HepG2 (cell line): ENCODE data around the gene TMEM250. TPM values are rescaled to one million over a fixed set of nuclear protein-coding genes. Genes with fewer than 3 reads are reported as not detected.

Experiments
- ADNP ChIP-seq: sonication (generic); formaldehyde crosslinking; IDR thresholded peaks from 2 replicates; pipeline ENCODE4 v1.4.0; 2020; ENCODE audit warnings: missing genetic modification reagents
- ARNT2 ChIP-seq: sonication (generic); formaldehyde crosslinking; IDR thresholded peaks from 2 replicates; pipeline ENCODE4 v1.8.0; 2022; ENCODE audit warnings: mild to moderate bottlenecking, low read depth, missing genetic modification reagents, moderate library complexity
- NCOA5 ChIP-seq: sonication (generic); formaldehyde crosslinking; IDR thresholded peaks from 2 replicates; pipeline ENCODE4 v1.4.0; 2020; ENCODE audit warnings: missing genetic modification reagents
- PTBP1 ChIP-seq: fragments of 200-400 bp; formaldehyde crosslinking; IDR thresholded peaks from 2 replicates; pipeline ENCODE4 v1.6.1; 2018; ENCODE audit warnings: low read length, low read depth; ENCODE audit not compliant: poor library complexity, severe bottlenecking
- SKIL ChIP-seq: sonication (generic); formaldehyde crosslinking; IDR thresholded peaks from 2 replicates; pipeline ENCODE4 v1.8.0; 2022; ENCODE audit warnings: missing genetic modification reagents, mild to moderate bottlenecking, moderate library complexity, borderline replicate concordance
- SOX13 ChIP-seq, 3 experiments: fragments of 450-650 bp in 1 of 3; sonication (generic) in 1 of 3; formaldehyde crosslinking in 1 of 3; IDR thresholded peaks in 2 of 3; conservative IDR thresholded peaks in 1 of 3; 2 replicates each; pipeline versions ENCODE4 v1.5.0 to v1.6.1; 2016 to 2020; ENCODE audit warnings: antibody characterized with exemption in 1 of 3, mild to moderate bottlenecking in 1 of 3, missing compliant biosample characterization in 1 of 3, missing genetic modification reagents in 1 of 3, moderate library complexity in 1 of 3
- UBTF ChIP-seq: sonication (generic); formaldehyde crosslinking; IDR thresholded peaks from 2 replicates; pipeline ENCODE4 v1.4.0; 2020; ENCODE audit warnings: mild to moderate bottlenecking, missing genetic modification reagents
- ZMYM3 ChIP-seq: sonication (generic); formaldehyde crosslinking; IDR thresholded peaks from 2 replicates; pipeline ENCODE4 v1.5.1; 2020; ENCODE audit warnings: mild to moderate bottlenecking, missing genetic modification reagents
- ZNF12 ChIP-seq: sonication (generic); formaldehyde crosslinking; IDR thresholded peaks from 2 replicates; pipeline ENCODE4 v1.5.0; 2020; ENCODE audit warnings: missing genetic modification reagents
- ZNF17 ChIP-seq: sonication (generic); formaldehyde crosslinking; IDR thresholded peaks from 2 replicates; pipeline ENCODE4 v1.5.0; 2020; ENCODE audit warnings: mild to moderate bottlenecking, missing genetic modification reagents
- ZNF616 ChIP-seq: sonication (generic); formaldehyde crosslinking; IDR thresholded peaks from 2 replicates; pipeline ENCODE4 v1.5.0; 2020; ENCODE audit warnings: low read depth, mild to moderate bottlenecking, missing genetic modification reagents
- ZNF687 ChIP-seq: sonication (generic); formaldehyde crosslinking; IDR thresholded peaks from 2 replicates; pipeline ENCODE4 v1.5.1; 2020; ENCODE audit warnings: mild to moderate bottlenecking, missing genetic modification reagents, moderate library complexity
- polyA plus RNA-seq, 8 experiments: library from polyadenylated mRNA; depleted of rRNA in 3 of 8; stranded (reverse) in 7 of 8; unstranded in 1 of 8; fragments of >200 nt; fragmentation: Illumina TruSeq in 4 of 8; extraction: Trizol in 4 of 8; gene quantifications; 2 replicates each; pipeline versions ENCODE4 v1.2.1 to v1.2.3, GENCODE V29; 2011 to 2016; ENCODE audit warnings: low read depth in 4 of 8, missing spikeins in 1 of 8, mixed read lengths in 1 of 8; ENCODE audit not compliant: insufficient read depth in 1 of 8
- total RNA-seq, 5 experiments: library from RNA; depleted of rRNA; stranded (reverse); fragments of >200 nt; fragmentation: Illumina TruSeq; extraction: Trizol; gene quantifications; 2 replicates each; pipeline ENCODE4 v1.2.3, GENCODE V29; 2016; ENCODE audit warnings: low read depth in 1 of 5
- TF ChIP-seq, protein P1 (sequence below): sonication (generic); formaldehyde crosslinking; IDR thresholded peaks from 2 replicates; pipeline ENCODE4 v1.4.0; 2020; ENCODE audit warnings: missing genetic modification reagents
- TF ChIP-seq, protein P2 (sequence below): IDR thresholded peaks from 2 replicates; pipeline ENCODE4 v1.6.1; 2012; ENCODE audit warnings: low read length, improper control_type of control experiment

Gene TMEM250
- total and polyA plus RNA-seq, 2 of the 13 experiments (the other 11 are each of a cell fraction or from before 2014, with no cell fraction given) = 5.5 to 13.9 TPM

DNA sequence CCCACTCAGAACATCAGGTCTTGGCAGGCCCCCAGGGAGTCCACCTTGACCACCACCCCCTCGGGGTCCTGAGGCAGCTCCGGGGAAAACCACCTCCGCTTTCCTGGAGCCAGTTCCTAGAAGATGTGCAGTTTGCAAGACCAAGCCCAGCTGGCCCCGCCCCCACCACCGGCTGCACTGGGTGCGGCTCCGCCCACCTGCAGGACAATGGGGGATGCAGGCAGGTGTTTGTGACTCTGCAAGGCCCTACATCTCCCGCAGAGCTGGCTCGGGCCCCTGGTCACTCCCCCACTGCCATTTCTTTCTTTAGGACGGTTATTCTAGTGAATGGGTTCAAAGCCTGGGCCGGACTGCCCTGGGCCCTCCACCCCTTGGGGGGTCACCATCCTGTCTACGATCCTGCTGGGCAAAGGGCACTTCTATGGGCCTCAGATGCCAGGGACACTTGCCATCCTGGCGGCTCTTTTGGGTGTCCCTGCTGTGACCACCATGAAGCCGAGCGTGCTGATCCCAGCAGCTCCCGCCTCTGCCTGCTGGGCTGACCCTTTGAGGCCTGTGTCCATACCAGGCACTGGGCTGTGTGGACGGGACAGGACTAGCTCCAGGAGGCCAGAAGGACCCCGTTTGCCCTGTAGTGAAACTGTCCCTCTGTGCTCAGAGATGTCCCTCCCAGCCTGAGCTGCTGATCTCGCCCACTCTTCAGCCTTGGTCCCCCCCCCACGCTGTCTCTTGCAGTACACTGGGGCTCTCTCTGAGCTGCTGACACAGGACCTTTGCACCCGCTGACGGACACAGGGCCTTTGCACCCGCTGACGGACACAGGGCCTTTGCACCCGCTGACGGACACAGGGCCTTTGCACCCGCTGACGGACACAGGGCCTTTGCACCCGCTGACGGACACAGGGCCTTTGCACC is 17.7 kb downstream of the TMEM250 start (continued):
- TF ChIP-seq, protein P1, sequence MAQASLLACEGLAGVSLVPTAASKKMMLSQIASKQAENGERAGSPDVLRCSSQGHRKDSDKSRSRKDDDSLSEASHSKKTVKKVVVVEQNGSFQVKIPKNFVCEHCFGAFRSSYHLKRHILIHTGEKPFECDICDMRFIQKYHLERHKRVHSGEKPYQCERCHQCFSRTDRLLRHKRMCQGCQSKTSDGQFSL (CRISPR knock-in tag) = peak; percentile 60; the same call in 1 of the 2 replicates
- TF ChIP-seq SKIL (CRISPR knock-in tag) = no peak
- TF ChIP-seq NCOA5 (CRISPR knock-in tag) = no peak
- peak; percentile 36; the same call in 1 of the 2 replicates for TF ChIP-seq UBTF (CRISPR knock-in tag)
- TF ChIP-seq, protein P2, sequence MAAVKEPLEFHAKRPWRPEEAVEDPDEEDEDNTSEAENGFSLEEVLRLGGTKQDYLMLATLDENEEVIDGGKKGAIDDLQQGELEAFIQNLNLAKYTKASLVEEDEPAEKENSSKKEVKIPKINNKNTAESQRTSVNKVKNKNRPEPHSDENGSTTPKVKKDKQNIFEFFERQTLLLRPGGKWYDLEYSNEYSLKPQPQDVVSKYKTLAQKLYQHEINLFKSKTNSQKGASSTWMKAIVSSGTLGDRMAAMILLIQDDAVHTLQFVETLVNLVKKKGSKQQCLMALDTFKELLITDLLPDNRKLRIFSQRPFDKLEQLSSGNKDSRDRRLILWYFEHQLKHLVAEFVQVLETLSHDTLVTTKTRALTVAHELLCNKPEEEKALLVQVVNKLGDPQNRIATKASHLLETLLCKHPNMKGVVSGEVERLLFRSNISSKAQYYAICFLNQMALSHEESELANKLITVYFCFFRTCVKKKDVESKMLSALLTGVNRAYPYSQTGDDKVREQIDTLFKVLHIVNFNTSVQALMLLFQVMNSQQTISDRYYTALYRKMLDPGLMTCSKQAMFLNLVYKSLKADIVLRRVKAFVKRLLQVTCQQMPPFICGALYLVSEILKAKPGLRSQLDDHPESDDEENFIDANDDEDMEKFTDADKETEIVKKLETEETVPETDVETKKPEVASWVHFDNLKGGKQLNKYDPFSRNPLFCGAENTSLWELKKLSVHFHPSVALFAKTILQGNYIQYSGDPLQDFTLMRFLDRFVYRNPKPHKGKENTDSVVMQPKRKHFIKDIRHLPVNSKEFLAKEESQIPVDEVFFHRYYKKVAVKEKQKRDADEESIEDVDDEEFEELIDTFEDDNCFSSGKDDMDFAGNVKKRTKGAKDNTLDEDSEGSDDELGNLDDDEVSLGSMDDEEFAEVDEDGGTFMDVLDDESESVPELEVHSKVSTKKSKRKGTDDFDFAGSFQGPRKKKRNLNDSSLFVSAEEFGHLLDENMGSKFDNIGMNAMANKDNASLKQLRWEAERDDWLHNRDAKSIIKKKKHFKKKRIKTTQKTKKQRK = no peak
- no peak for TF ChIP-seq ZNF17 (CRISPR knock-in tag)
- TF ChIP-seq ZNF687 (CRISPR knock-in tag) = peak; percentile 51; the same call in 1 of the 2 replicates
- no peak for TF ChIP-seq ARNT2 (CRISPR knock-in tag)
- TF ChIP-seq ZMYM3 (CRISPR knock-in tag) = peak; percentile 100
- no peak for TF ChIP-seq ZNF616 (CRISPR knock-in tag)
- TF ChIP-seq SOX13 (IDR thresholded peaks at IDR 0.05) = no peak
- TF ChIP-seq SOX13 (CRISPR knock-in tag; conservative IDR thresholded peaks at IDR 0.05 in 1 of 2, IDR thresholded peaks at IDR 0.05 in 1 of 2) = peak in 1 of 2 experiments; percentile 46; a peak in 2 of 4 replicates
- 0 out of 2 replicates have a peak, but pooled peaks have one; percentile 18 for TF ChIP-seq ADNP (CRISPR knock-in tag)
- no peak for TF ChIP-seq ZNF12
- peak; percentile 29 for TF ChIP-seq PTBP1
